C4-2B (cell line): Measurements from ENCODE around the gene SIMC1.
"Not testable (repeated sequence)": the region's sequence is repeated elsewhere in the genome, so short reads cannot be mapped to it uniquely, and the experiment has no call there.

ENCODE experiments used
- H3K27ac ChIP-seq: fragments of 450-650 bp; 2 replicates; pipeline ENCODE4 v1.5.1; 2017
- ZFX ChIP-seq: fragments of 450-650 bp; IDR thresholded peaks from 2 replicates; pipeline ENCODE4 v1.6.1; 2017
- TF ChIP-seq, protein P1 (sequence below): fragments of 450-650 bp; conservative IDR thresholded peaks from 2 replicates; pipeline ENCODE4 v1.5.1; 2017; ENCODE audit warnings: mild to moderate bottlenecking

SIMC1 gene

DNA sequence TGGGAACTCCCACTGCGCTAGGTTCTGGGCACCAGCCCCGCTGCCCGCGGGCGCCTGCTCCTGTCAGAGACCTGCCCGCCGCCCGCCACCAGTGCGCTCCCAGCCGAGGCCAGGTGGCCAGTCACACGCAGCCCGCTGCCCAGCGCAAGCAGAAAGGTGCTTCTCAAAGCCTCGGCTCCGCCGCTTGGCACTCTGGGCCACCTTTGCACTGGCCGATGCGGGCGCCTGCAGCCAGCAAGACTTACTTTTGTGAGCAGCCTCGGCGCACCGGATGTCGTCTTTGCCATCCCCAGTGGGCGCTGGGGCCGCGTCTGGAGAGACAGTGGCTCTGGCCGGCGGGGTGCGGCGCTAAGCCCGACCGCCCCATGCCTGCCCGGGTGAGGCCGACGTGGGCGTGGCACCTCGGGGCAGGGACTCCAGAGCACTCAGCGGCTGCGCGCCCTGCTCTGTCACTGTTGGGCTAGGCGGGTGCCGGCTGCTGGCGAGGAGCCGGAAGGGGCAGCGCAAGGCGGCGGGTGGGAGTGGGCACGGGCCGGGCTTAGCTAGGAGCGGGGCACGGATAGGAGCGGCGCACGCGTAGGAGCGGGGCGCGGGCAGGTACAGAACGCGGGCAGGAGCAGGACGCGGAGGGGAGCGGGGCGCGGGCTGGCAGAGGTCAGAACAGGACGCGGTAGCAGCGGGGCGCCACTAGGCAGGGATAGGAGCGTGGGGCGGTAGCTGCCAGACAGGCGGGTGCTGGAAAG is 39.1 kb upstream of the SIMC1 start:
- H3K27ac ChIP-seq, result not testable (repeated sequence)

DNA sequence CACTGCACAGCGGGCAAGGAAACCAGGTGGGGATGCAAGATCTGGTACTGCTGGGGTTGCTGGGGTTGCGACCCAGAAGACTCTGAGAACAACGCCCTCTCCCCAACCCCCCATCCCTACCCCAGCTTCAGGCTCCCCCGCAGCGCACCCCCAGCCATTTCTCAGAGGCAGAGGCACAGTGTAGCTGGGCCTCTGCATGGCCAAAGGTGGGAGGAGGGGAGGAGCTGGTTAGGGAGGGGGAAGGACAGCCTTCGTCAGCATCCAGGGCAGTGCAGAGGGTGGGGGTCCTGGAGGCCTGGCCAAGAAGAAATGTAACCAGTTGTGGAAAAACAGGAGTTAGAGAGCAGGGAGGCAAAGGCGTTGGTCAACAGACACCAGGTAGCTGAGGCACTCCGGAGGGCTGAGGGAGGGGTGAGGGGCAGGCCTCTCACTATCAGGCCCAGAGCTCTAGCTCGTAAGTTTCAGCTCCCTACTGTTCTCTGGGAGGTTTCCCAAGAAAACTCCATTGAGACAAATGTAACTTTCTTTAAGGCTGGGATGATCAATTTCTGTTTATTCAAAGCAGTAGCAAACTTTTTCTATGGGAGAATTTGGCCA is 38.3 kb upstream of the SIMC1 start:
- not testable (repeated sequence) for H3K27ac ChIP-seq

DNA sequence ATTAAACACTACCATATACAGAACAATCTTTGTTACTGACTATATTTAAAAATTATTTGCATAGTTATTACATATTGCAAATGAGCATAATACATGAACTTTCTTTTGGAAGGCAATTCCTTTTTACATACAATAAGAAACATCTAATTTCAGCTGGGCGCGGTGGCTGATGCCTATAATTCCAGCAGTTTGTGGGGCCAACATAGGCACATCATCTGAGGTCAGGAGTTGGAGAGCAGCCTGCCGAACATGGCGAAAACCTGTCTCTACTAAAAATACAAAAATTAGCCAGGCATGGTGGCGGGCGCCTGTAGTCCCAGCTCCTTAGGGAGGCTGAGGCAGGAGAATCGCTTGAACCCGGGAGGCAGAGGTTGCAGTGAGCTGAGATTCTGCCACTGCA is 36.4 kb upstream of the SIMC1 start:
- no peak for TF ChIP-seq ZFX
- TF ChIP-seq, protein P1, sequence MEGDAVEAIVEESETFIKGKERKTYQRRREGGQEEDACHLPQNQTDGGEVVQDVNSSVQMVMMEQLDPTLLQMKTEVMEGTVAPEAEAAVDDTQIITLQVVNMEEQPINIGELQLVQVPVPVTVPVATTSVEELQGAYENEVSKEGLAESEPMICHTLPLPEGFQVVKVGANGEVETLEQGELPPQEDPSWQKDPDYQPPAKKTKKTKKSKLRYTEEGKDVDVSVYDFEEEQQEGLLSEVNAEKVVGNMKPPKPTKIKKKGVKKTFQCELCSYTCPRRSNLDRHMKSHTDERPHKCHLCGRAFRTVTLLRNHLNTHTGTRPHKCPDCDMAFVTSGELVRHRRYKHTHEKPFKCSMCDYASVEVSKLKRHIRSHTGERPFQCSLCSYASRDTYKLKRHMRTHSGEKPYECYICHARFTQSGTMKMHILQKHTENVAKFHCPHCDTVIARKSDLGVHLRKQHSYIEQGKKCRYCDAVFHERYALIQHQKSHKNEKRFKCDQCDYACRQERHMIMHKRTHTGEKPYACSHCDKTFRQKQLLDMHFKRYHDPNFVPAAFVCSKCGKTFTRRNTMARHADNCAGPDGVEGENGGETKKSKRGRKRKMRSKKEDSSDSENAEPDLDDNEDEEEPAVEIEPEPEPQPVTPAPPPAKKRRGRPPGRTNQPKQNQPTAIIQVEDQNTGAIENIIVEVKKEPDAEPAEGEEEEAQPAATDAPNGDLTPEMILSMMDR, result no peak
- no peak overlapping the region for H3K27ac ChIP-seq

DNA sequence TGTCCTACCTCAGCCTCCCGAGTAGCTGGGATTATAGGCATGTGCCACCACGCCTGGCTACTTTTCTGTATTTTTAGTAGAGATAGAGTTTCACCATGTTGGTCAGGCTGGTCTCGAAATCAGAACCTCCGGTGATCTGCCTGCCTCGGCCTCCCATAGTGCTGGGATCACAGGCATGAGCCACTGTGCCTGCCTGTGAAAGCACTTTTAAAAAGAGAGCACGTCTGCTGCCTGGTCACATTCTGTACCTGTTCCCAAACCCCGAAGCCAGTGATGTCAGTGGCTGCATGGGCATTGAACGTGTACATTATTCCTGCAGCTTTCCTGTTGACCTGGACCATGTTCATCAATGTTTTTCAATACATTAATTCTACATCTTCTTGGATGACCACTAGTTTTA is 35.1 kb upstream of the SIMC1 start:
- TF ChIP-seq, protein P1, result no peak
- TF ChIP-seq ZFX, result no peak
- no peak overlapping the region for H3K27ac ChIP-seq

DNA sequence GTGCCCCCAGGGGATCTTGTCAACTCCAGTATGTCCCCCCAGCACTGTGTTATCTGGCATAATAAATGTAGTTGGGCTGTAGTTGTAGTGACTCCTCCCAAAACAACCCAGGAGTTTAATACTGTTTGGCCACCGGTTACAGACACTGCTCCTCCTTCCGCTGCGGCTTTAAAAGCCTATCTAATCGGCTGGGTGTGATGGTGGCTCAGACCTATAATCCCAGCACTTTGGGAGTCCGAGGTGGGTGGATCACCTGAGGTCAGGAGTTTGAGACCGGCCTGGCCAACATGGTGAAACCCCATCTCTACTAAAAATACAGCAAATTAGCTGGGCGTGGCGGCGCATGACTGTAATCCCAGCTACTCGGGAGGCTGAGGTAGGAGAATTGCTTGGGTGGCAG is 34.7 kb upstream of the SIMC1 start:
- H3K27ac ChIP-seq, result not testable (repeated sequence)

DNA sequence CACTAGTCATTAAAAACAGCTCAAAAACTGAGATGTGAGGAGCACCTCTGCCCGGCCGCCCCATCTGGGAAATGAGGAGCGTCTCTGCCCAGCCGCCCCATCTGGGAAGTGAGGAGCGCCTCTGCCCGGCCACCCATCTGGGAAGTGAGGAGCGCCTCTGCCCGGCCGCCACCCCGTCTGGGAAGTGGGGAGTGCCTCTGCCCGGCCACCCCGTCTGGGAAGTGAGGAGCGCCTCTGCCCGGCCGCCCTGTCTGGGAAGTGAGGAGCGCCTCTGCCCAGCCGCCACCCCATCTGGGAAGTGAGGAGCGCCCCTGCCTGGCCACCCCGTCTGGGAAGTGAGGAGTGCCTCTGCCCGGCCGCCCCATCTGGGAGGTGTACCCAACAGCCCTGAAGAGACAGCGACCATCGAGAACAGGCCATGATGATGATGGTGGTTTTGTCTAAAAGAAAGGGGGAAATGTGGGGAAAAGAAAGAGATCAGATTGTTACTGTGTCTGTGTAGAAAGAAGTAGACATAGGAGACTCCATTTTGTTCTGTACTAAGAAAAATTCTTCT is 23.7 kb upstream of the SIMC1 start:
- H3K27ac ChIP-seq, result not testable (repeated sequence)

DNA sequence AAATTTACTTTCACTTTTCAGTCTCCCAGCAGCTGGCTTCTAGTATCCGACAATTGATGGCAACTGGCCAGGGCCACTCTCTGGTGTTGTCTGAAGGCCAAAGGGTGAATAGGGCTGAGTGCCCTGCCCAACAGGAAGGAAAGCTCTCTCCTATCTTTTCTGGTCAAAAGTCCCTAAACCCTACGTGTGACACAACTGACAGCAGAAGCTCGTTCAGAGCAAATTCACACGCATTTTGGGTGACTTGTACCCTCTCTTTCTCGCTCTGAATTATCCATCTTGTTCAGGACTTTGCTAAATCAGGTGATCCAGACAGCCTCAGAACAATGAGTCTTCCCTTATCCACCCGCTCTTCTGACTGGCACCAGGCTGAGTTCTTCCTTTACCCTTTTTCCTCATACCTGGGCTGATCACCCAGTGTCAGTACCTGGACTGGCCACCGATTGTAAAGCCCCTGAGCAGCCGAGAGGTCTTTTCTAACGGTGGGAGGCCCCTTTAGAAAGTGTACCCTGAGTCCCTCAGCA is 21.8 kb upstream of the SIMC1 start:
- not testable (repeated sequence) for H3K27ac ChIP-seq

DNA sequence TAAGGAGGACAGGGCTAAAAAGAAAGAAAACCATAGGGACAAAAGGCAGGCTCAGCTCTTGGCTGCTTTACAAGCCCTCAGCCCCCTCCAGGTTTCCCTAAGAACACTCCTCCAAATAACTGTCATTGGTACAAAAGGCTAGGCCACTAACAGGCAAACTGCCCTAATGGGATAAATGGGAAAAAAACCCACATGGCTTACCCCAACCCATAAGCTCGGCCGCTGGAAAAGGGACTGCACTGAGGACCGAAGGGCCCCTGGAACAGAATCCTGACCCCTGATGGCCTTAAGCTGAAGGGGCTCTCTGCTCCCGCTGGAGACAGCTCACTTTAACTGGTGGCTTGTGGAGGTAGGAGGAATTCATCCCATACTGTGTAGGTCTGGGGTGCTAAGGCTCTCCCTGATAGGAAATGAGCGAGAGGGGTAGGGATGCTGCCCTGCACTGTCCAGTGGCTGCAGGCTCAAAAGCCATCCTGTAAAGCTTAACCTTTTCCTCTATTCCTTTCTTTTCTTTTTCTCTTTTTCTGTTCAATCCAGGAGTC is 21.0 kb upstream of the SIMC1 start:
- H3K27ac ChIP-seq, result not testable (repeated sequence)

DNA sequence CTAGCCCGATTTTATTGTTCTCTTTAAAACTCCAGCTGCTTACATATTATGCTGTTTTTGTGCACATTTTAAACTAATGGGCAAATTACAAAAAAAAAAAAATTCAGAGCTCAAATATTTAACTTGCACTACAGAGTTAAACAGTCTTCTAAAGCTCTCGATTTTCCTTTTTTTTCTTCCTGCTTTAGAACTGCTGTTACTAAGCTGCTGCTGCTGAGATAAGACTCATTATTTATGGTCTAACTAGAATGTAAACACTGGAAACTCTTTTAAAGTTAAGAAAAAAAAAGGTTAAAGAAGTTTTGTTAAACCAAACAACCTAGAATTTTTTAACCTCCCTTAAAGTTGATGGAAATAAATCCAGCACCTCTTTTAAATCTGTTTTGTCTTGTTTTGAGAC is 20.5 kb upstream of the SIMC1 start:
- H3K27ac ChIP-seq, result not testable (repeated sequence)

DNA sequence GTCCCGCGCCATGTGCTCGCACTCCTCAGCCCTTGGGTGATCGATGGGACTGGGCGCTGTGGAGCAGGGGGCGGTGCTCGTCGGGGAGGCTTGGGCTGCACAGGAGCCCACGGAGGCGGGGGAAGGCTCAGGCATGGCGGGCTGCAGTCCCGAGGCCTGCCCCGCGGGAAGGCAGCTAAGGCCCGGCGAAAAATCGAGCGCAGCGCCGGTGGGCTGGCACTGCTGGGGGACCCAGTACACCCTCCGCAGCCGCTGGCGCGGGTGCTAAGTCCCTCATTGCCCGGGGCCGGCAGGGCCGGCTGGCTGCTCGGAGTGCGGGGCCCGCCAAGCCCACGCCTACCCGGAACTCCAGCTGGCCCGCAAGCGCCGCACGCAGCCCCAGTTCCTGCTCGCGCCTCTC is 16.2 kb upstream of the SIMC1 start:
- not testable (repeated sequence) for H3K27ac ChIP-seq

DNA sequence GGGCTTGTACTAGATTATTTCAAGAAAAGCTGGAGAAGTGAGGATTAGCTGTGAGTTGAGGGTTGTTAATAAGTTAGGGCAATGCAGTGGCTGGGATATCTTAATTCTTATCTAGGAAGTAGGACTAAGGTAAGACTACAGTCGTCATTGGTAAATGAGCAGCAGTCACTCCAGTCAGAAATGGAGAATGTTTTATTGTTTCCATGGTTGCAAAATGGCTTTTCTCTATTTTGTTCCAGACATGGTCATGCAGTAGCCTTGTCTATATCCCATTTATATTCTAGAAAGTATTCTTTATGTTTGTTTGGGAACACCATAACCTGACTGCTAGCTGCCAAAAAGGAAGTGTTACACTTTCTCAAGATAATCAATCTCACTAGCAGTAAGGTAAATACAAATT is 9.9 kb upstream of the SIMC1 start:
- not testable (repeated sequence) for H3K27ac ChIP-seq

DNA sequence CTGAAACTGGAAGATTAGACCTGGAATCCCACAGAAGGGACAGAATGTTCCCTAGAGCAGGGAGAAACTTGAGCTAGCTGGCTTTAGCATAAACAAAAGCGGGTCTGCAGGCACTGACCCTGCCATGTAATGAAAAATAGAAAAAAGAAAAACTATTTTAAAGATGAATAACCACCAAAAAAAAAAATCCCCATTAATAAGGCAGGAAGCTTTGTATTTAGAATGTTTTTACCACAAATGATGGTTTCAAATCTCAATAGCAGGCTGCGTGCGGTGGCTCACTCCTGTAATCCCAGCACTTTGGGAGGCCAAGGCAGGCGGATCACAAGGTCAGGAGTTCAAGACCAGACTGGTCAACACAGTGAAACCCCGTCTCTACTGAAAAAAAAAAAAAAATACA is 5.0 kb upstream of the SIMC1 start:
- H3K27ac ChIP-seq, result not testable (repeated sequence)

DNA sequence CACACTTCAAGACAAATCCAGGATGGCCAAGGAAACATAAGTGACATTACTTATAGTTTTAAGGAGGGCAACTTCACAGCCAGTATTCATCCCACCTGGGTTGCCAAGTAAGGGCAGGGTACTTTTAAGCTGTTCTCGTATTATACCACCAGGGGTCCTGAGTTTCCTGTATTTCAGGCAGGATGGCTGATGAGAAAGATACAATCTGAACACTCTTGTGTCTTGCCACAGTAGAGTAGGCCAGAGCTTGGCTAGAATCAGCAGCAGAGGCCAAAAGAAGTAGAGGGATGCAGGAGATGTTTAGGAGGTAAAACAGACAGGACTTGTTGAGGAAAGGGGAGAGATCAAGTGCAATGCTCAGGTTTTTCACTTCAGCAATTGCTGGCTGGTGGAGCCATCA is 3.1 kb upstream of the SIMC1 start:
- TF ChIP-seq, protein P1, result peak; percentile 44

DNA sequence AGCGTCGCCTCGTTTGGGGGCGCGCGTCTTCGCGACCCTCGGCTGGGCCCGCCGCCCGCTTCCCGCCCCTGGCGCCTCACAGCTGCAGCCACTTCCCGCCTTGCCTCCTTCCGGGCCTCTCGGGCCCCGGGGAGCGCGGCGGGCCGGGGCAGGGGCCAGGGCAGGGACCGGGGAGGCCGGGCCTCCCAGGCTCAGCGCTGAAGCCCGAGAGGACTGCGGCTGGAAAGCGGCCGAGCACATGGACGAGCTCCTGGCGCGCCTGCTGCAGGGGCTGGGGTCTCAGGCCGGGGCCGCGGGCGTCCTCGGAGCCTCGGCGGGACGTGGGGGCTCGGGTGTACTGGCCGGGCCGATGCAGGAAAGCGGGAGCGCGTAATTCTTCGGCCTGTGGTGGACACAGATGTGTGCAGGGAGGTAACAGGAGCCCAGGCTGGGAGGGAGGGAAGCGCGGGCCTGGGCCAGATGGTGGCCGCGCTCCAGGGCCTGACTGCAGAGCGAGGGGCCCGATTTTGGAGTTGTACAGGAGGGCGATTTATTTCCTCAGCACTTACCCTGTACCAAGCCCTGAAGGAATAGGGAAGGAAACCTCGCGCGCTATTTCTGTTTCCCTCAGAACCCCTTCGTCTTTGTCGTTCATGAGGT is 540 bp downstream of the SIMC1 start:
- not testable (repeated sequence) for H3K27ac ChIP-seq

More for the DNA sequence above, 3.1 kb upstream of the SIMC1 start:
- not testable (repeated sequence) for H3K27ac ChIP-seq

DNA sequence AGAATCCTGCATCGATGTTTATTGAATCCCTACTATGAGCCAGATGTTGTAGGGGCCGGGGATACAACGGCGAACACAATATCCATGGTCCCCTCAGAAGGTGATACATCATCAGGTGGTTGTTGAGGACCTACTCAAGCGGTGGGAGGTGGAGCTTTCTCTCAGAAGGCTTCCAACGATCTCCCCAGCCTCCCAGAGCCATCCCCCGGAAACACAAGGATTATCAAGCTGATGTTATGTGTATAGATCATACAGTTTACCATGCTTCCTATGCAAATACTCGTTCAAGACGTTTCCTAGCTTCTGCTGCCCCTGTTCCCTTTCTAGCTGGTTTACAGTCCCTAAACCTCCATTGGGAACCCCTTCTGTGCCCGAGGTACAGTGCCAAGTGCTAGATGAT is 1.1 kb downstream of the SIMC1 start:
- not testable (repeated sequence) for H3K27ac ChIP-seq

DNA sequence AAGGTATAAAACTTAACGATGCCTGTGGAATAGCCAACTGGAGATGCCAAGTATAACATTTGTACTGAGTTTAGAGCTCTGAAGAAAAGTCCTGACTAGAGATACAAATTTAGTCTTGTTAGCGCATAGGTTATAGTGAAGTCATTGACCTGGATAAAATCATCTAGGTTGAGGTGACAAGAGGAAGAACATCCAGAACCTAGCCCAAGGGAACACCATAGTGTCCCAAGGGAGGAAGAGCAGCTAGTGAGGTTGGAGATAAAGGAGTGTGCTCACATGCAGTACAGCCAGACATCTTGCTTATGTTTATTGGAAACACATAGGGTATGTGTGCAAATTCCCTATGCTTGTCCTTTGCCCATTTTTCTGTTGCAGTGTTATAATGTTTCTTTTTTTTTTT is 6.1 kb downstream of the SIMC1 start:
- H3K27ac ChIP-seq, result not testable (repeated sequence)

DNA sequence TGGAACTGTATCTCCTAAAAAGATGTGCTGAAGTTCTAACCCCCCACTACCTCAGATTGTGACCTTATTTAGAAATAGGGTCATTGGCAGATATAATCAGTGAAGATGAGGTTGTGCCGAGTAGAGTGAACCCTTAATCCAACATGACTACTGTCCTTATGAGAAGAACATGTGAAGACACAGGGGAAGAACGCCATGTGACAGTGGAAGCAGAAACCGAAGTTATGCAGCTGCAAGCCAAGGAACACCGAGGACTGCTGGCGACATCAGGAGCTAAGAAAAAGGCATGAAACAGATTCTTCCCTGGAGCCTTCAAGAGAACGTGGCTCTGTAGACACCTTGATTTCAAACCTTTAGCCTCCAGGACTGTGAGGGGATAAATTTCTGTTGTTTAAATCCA is 6.8 kb downstream of the SIMC1 start:
- H3K27ac ChIP-seq, result not testable (repeated sequence)
